Stimulated activated CD4-positive, alpha-beta T cell treated with anti-CD3 and anti-CD28 coated beads, TNF-alpha, amount 100 ng/mL, for 24 hours (primary cell): ENCODE measurements around the gene NR3C1.

Experiments used
- DNase-seq, 3 experiments: peaks; one replicate each; pipeline ENCODE4 v3.0.0-alpha.2; 2020; ENCODE audit warnings: low read depth in 3 of 3

The NR3C1 gene

GRCh38 chr5:143234162-143234842, 169.2 kb downstream of the NR3C1 start:
- no peak for DNase-seq

DNA sequence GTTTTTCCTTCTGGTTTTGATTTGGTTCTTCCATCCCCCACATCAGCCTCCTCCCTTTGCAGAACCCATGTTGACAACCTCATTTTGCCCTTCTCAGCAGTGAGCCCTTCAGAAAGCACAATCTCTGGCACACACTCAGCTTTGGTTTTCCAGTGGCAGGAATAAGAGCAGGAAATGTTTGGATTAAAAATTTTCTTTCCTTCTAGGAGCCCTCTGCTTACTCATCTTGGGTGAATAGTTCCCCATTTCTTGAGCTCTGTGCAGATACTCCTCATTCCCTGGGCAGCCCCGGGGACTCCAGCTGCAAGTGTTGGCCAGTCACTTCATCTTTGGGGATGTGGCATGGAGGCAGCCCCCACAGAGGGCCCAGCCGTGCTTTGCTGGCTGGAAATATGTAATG, 170.5 kb downstream of the NR3C1 start:
- no peak for DNase-seq

- no peak for DNase-seq
Measured at GRCh38 chr5:143231973-143232812, 171.3 kb downstream of the NR3C1 start.

GRCh38 chr5:143231416-143231815, 172.1 kb downstream of the NR3C1 start:
- no peak for DNase-seq

DNA sequence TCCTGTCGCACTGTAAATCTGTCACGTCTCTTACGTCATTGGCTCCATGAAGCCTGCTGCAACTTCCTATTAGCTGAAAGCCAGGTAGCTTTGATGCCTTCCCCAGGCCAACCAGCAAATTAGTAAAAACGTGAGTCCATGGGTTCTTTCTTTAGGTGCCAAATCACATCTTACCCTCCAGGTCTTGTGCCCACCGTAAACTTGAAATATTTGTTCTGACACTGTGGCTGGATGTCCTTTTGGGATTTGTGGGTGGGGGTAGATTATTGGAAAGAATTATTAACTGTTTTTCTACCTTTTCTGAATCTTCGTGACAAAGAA, 172.8 kb downstream of the NR3C1 start:
- no peak for DNase-seq

- no peak for DNase-seq
Measured at GRCh38 chr5:143229896-143230675, 173.4 kb downstream of the NR3C1 start.

GRCh38 chr5:143229426-143229895, 174.0 kb downstream of the NR3C1 start:
- no peak for DNase-seq

- DNase-seq = no peak
Measured at GRCh38 chr5:143228597-143229293, 174.7 kb downstream of the NR3C1 start.
